ENCODE measurements around the gene ART1.

- TF ChIP-seq, protein P1, sequence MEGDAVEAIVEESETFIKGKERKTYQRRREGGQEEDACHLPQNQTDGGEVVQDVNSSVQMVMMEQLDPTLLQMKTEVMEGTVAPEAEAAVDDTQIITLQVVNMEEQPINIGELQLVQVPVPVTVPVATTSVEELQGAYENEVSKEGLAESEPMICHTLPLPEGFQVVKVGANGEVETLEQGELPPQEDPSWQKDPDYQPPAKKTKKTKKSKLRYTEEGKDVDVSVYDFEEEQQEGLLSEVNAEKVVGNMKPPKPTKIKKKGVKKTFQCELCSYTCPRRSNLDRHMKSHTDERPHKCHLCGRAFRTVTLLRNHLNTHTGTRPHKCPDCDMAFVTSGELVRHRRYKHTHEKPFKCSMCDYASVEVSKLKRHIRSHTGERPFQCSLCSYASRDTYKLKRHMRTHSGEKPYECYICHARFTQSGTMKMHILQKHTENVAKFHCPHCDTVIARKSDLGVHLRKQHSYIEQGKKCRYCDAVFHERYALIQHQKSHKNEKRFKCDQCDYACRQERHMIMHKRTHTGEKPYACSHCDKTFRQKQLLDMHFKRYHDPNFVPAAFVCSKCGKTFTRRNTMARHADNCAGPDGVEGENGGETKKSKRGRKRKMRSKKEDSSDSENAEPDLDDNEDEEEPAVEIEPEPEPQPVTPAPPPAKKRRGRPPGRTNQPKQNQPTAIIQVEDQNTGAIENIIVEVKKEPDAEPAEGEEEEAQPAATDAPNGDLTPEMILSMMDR (IDR thresholded peaks at IDR 0.05) = no peak
- TF ChIP-seq POLR2A (IDR thresholded peaks at IDR 0.05) (no peak), EP300 (IDR thresholded peaks at IDR 0.05) (no peak)
Observed at GRCh38 chr11:3669128-3669527, 24.2 kb downstream of the ART1 start.

All from ovary (tissue), 3 donors.